ENCODE results near the gene GK. TPM values are rescaled to one million over a fixed set of nuclear protein-coding genes. Genes with fewer than 3 reads are reported as not detected.
"Not testable (repeated sequence)": the region's sequence is repeated elsewhere in the genome, so short reads cannot be mapped to it uniquely, and the experiment has no call there.

Gene GK
- polyA plus RNA-seq, 3 donors from 2014 or later: 0.78 to 5.3 (median 3.9) TPM

- H3K4me1 Mint-ChIP-seq: no peaks in the 10 kb centered on the region
- H3K27ac Mint-ChIP-seq: no peak overlapping the region
- H3K9me3 Mint-ChIP-seq: peaks cover 0 to 2% (median 0%) of the 10 kb centered on the region in 6 donors
- no peaks in the 10 kb centered on the region for H3K36me3 Mint-ChIP-seq
- no peak overlapping the region for H3K4me3 Mint-ChIP-seq
- DNase-seq: no peak
- H3K27me3 Mint-ChIP-seq (ENCODE audit: low read depth in 3 of 3): peaks cover 0 to 6% (median 3%) of the 10 kb centered on the region in 3 donors
These were observed 109.5 kb downstream of the GK start for GRCh38 chrX:30762755-30763154.

- H3K27ac Mint-ChIP-seq; DNase-seq; H3K9me3 Mint-ChIP-seq; H3K36me3 Mint-ChIP-seq; H3K4me1 Mint-ChIP-seq; H3K4me3 Mint-ChIP-seq; H3K27me3 Mint-ChIP-seq (ENCODE audit: low read depth in 3 of 3): not testable (repeated sequence)
These were observed 120.5 kb downstream of the GK start for GRCh38 chrX:30773764-30774163.

- Mint-ChIP-seq H3K36me3 (no peaks in the 10 kb centered on the region), H3K4me1 (no peaks in the 10 kb centered on the region), H3K27me3 (ENCODE audit: low read depth in 3 of 3) (peaks cover 0 to 4% (median 2%) of the 10 kb centered on the region in 3 donors)
These were observed 124.4 kb downstream of the GK start for GRCh38 chrX:30777575-30777974.

GRCh38 chrX:30779453-30780030 is 126.3 kb downstream of the GK start:
- H3K4me3 Mint-ChIP-seq: no peak overlapping the region
- H3K36me3 Mint-ChIP-seq: no peaks in the 10 kb centered on the region
- no peak overlapping the region for H3K27ac Mint-ChIP-seq
- DNase-seq: no peak
- H3K4me1 Mint-ChIP-seq: no peaks in the 10 kb centered on the region
- H3K27me3 Mint-ChIP-seq (ENCODE audit: low read depth in 3 of 3): peaks cover 0 to 4% (median 2%) of the 10 kb centered on the region in 3 donors
- peaks cover 0 to 3% (median 0%) of the 10 kb centered on the region in 6 donors for H3K9me3 Mint-ChIP-seq

More at GRCh38 chrX:30777575-30777974, 124.4 kb downstream of the GK start:
- Mint-ChIP-seq H3K4me3 (no peak overlapping the region), H3K9me3 (peaks cover 0 to 3% (median 0%) of the 10 kb centered on the region in 6 donors), H3K27ac (no peak overlapping the region)
- no peak for DNase-seq

Other genes with a start within 250 kb of the GK start
- 1 to 10 TPM; 1.9 to 6.7 (median 2.6) TPM for gene TASL, start 75.7 kb upstream of the GK start, polyA plus RNA-seq
- 1 to 10 TPM; 2.0 to 6.5 (median 3.9) TPM for gene TAB3, start 235.8 kb downstream of the GK start, polyA plus RNA-seq